ENCODE results near the gene CEP104. TPM values are rescaled to one million over a fixed set of nuclear protein-coding genes. Genes with fewer than 3 reads are reported as not detected.

CEP104 gene
- total RNA-seq, result 7.7 and 12.7 TPM in 2 replicates
- polyA plus RNA-seq, result 22.6 and 25.2 TPM in 2 replicates

- Histone ChIP-seq H3K4me1 (ENCODE audit: insufficient read depth) (peaks cover 16% of the 10 kb centered on the region), H4K20me1 (ENCODE audit: insufficient read depth, poor library complexity, severe bottlenecking) (peaks cover 11% of the 10 kb centered on the region), H3K36me3 (replicated peaks; ENCODE audit: insufficient read depth, low read depth) (no peaks in the 10 kb centered on the region), H3K9me3 (ENCODE audit: low read depth) (no peaks in the 10 kb centered on the region), H3K27me3 (no peaks in the 10 kb centered on the region), H3K9me2 (replicated peaks; ENCODE audit: insufficient read depth) (no peaks in the 10 kb centered on the region), H3K4me3 (peak within 1 kb of the TSS; percentile 78), H3K79me2 (peaks cover 70% of the 10 kb centered on the region), H3K27ac (no peak within 1 kb of the TSS), H2AFZ (peak within 1 kb of the TSS; percentile 70), H3K4me2 (peak within 1 kb of the TSS; percentile 87)
- peak; percentile 97 for DNase-seq (ENCODE audit: low spot score)
- under 1% methylated on average over 52 of the region's 73 CpGs for WGBS (ENCODE audit: low lambda C conversion rate, missing lambda C conversion rate)
- TF ChIP-seq EZH2 (IDR thresholded peaks at IDR 0.05; ENCODE audit: borderline replicate concordance) (no peak), CTCF (IDR thresholded peaks at IDR 0.05; ENCODE audit: poor library complexity) (peak; percentile 35)
These were observed at the start of gene CEP104, which contains the start of gene DFFB for GRCh38 chr1:3856923-3857790. TSS of gene CEP104 (minus strand) at chr1:3857211. CDS start at chr1:3852407, 4,804 bp downstream. TSS of gene DFFB (plus strand) at chr1:3857476. CDS start at chr1:3857604, 128 bp downstream.

GRCh38 chr1:3906672-3907020 lies 49.6 kb upstream of the CEP104 start:
- DNase-seq (ENCODE audit: low spot score), result no peak
- no peak for TF ChIP-seq EZH2phosphoT487 (IDR thresholded peaks at IDR 0.05; ENCODE audit: low read depth, severe bottlenecking, unreplicated experiment)
- TF ChIP-seq EZH2 (IDR thresholded peaks at IDR 0.05; ENCODE audit: borderline replicate concordance), result no peak
- no peak for TF ChIP-seq CTCF (IDR thresholded peaks at IDR 0.05; ENCODE audit: poor library complexity)
- no peaks in the 10 kb centered on the region for H3K27me3 ChIP-seq

DNA sequence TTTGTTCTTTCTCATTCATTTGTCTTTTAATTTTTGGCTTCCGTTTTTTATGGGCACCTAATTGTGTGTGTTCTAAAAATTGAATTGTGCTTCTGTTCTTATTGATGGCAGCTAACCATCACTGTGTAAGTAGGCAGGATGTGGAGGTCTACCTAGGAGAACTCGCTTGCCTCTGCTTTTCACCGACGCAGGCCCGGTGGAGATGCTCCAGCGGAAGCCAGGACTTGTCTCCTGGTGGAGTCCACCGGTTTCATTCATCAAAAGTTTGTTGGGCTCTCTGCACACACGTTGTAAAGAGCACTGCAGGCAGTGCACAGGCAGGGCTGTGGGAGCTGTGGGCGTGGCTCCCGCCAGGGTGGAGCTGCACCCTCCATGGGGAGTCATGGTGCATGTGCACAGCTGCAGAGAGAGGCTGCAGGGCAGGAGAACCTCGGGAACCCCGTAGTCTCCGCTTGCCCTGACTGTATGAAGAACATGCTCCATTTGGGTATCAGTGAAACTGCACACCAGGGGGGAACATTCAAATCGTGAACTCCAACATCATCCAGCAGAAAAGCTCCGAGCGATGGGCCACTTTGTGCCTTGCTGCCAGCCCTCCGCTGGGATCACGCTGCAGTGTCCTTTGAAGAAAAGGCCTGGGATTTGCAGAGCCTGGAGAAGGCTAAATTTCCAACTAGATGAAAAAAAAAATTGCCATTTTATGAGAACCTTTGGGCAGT lies 49.1 kb upstream of the CEP104 start:
- Histone ChIP-seq H4K20me1 (ENCODE audit: insufficient read depth, poor library complexity, severe bottlenecking) (no peaks in the 10 kb centered on the region), H3K4me2 (no peak overlapping the region), H3K27ac (no peak overlapping the region), H3K27me3 (no peaks in the 10 kb centered on the region), H3K79me2 (peaks cover 6% of the 10 kb centered on the region), H3K4me3 (no peak overlapping the region), H3K36me3 (replicated peaks; ENCODE audit: insufficient read depth, low read depth) (no peaks in the 10 kb centered on the region), H2AFZ (no peak overlapping the region), H3K9me3 (ENCODE audit: low read depth) (no peaks in the 10 kb centered on the region), H3K4me1 (ENCODE audit: insufficient read depth) (no peaks in the 10 kb centered on the region), H3K9me2 (replicated peaks; ENCODE audit: insufficient read depth) (no peaks in the 10 kb centered on the region)
- WGBS (ENCODE audit: low lambda C conversion rate, missing lambda C conversion rate), result 88% methylated on average over 18 of the region's 18 CpGs
- no peak for TF ChIP-seq CTCF (IDR thresholded peaks at IDR 0.05; ENCODE audit: poor library complexity)
- no peak for TF ChIP-seq EZH2 (IDR thresholded peaks at IDR 0.05; ENCODE audit: borderline replicate concordance)
- TF ChIP-seq EZH2phosphoT487 (IDR thresholded peaks at IDR 0.05; ENCODE audit: low read depth, severe bottlenecking, unreplicated experiment), result no peak
- no peak for DNase-seq (ENCODE audit: low spot score)

More at GRCh38 chr1:3906672-3907020, 49.6 kb upstream of the CEP104 start:
- Histone ChIP-seq H3K27ac (no peak overlapping the region), H3K79me2 (peaks cover 6% of the 10 kb centered on the region), H3K9me3 (ENCODE audit: low read depth) (no peaks in the 10 kb centered on the region), H3K4me3 (no peak overlapping the region), H3K36me3 (replicated peaks; ENCODE audit: insufficient read depth, low read depth) (no peaks in the 10 kb centered on the region), H4K20me1 (ENCODE audit: insufficient read depth, poor library complexity, severe bottlenecking) (no peaks in the 10 kb centered on the region), H2AFZ (no peak overlapping the region), H3K4me1 (ENCODE audit: insufficient read depth) (no peaks in the 10 kb centered on the region), H3K4me2 (no peak overlapping the region), H3K9me2 (replicated peaks; ENCODE audit: insufficient read depth) (no peaks in the 10 kb centered on the region)
- 90% methylated on average over 11 of the region's 11 CpGs for WGBS (ENCODE audit: low lambda C conversion rate, missing lambda C conversion rate)
